ENCODE data around the gene MMP13.
"Not testable (repeated sequence)": the region's sequence is repeated elsewhere in the genome, so short reads cannot be mapped to it uniquely, and the experiment has no call there.

The MMP13 gene

DNA sequence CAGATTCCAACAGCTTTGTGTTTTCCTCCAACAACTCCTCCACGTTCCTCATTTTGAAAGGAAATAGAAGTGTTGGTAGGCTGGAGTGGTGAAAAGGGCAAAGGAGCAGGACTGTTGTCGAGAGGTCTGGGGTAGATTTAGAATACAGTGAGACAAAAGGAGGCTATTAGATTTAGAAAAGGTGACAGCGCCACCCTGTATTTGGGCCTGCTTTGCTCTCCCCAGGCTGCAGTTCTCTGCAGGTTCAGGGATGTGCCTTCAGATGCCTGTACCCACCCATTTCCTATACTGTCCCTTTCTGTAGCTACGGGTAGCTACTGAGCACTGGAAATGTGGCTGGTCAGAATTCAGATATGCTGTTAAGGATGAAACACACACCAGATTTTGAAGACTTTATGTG is 20.8 kb downstream of the MMP13 start:
- no peak for DNase-seq

- DNase-seq = no peak
Observed at GRCh38 chr11:102933627-102934026, 21.9 kb downstream of the MMP13 start.

DNA sequence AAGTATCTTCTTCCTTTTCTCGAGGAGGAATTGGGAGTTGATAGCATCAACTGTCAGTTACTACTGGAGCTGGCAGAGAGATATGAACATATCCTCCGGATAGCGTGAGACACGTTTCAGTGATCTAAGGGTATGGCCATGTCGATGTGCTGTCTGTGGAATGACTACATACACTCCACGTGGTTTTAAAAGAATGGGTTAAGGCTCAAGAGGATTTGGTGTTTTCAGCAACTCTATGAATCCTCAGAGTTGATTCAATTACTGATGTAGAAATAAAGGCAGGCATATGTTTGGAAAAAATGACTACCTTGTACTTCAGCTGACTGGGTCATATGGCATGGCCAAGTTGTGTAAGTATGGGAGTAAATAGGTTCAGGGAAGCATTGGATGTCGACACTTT is 22.9 kb downstream of the MMP13 start:
- no peak for DNase-seq

DNA sequence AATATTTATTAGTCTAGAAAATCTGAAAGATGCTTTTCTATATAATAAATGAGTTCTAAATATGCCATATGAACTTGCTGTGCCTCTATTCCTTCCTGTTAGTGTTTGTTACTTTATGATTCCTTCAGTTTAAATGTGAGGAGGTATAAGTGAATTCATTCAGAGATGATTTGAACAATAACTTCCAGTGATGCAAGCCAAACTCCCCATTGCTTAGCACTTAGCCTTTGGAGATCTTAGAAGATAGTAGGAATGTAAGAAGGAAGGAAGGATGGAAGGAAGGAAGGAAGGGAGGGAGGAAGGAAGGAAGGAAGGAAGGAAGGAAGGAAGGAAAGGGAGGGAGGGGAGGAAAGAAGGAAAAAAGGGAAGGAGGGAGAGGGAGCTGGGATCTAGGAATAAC is 25.1 kb downstream of the MMP13 start:
- no peak for DNase-seq

- DNase-seq = no peak
Observed at GRCh38 chr11:102929972-102930371, 25.6 kb downstream of the MMP13 start.

GRCh38 chr11:102929166-102929565 is 26.4 kb downstream of the MMP13 start:
- DNase-seq = no peak

- DNase-seq = no peak
Observed at GRCh38 chr11:102928247-102928646, 27.3 kb downstream of the MMP13 start.

DNA sequence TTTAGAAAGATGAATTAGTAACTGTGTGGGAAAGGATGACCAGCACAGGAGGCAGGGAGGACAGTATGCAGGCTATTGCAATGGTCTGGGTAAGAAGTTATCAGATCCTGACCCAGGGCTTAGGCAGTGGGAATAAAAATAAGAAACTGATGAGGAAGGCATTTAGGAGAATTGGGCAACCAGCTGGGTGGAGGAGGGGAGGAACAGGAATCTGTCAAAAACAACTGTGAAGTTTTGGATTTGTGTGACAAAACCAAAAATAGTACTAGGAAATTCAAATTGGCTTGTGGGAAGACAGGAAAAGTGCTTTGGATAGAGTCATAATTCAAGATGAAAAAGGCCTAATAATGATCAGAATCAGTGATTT is 27.9 kb downstream of the MMP13 start:
- no peak for DNase-seq

- no peak for DNase-seq
Observed at GRCh38 chr11:102926961-102927623, 28.4 kb downstream of the MMP13 start.

- DNase-seq = no peak
Observed at GRCh38 chr11:102926517-102926916, 29.0 kb downstream of the MMP13 start.

DNA sequence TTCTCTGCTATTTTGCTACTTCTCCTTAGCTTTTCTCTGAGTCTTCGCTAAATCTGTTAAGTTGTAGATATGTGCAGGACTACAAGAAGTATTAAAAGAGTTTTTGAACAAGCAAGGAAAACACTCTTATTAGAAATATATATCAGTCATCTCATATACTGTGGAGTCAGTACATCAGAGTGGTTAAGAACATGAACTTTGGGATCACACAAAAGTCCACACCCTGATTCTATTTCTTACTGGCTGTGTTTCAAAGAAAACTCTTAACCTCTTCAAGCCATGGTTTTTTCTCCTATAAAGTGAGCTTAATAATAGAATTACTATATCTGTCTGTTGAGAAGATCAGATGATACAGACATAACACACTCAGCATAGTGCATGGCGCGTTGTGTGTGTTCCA is 29.5 kb downstream of the MMP13 start:
- no peak for DNase-seq

DNA sequence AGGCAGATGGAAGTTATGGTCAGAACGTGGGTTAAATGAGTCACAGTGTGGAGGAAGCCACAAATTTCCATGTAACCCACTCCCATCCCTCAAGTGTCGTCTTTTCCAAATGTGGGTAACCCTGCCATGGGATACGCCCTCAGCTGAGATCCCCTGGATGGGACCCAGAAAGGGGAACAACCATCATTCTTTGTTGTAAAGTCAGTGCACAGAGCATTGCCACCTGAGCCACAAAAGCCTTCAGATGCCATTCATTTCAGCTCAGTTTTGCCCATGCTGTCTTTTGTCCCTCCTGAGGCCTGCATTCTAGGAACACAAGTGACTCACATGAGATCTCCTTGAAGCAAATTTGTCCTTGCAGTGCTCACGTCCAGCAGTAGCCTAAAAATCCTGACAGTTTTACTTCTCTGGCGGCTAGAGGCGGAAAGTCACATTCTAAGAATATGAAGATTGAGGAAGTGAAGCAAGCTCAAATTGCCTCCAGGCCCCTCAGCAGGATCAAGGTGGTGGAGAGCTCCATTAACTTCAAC is 30.6 kb downstream of the MMP13 start:
- DNase-seq = peak; percentile 5 to 9

DNA sequence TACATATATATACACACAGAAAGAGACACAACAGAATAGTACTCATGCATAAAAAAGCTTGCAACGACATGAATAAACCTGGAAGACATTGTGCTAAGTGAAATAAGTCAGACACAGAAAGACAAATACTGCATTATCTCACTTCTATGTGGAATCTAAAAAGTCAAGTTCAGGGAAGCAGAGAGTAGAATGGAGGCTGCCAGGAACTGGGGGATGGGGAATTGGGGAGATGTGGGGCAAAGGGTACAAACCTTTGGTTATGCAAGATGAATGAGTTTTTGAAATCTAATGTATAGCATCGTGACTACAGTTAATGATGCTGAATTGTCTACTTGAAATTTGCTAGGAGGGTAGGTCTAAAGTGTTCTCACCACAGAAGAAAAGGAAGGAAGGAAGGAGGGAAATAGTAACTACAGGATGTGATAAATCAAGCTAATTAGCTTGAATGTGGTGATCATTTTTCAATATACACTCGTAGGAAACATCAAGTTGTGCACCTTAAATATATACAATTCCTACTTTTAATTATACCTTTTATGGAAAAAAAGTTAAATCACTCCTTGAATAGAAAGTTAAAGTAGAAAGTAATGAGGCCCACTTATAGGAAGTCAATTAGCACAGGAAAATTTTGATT is 33.8 kb downstream of the MMP13 start:
- DNase-seq = no peak

GRCh38 chr11:102920118-102920684 is 35.3 kb downstream of the MMP13 start:
- peak in 1 of 2 donors; percentile 10 for DNase-seq

- DNase-seq = no peak
Observed at GRCh38 chr11:102915044-102915375, 40.5 kb downstream of the MMP13 start.

DNA sequence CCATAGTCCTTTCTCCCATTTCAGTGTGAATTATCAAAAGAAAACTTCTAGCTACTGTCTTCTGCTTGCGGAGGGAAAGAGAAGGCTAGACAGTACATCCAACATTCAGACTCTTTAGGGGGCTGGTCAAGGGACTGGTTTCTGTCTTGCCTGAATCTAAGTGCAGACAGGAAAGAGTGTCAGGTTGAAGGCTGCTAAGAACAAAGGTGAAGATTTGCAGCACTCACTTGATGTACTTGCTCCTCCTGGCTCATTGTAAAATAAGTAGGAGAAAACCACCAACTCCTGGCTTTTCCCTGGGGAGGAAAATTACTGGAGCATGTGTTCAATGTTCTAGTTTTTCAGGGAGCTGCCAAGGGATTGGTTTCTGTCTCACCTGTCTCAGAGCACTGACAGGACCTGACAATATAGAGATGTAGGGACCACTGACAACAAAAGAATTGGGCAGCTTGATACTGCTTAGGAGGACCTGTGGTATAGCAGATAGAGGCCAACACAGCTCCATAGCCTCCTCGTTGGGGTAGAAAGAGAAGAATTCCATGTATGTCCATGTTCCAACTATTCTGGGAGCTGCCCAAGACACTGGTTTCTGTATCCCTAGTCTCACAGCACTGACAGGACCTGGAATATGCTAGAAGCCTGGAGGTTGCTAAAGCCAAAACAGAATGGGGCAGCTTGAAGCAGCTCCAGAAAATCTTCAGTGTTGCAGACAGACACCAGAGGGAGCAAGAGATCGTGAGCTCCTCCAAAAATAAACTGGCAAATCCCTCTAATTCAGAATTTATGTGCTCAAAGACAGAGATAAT is 41.1 kb downstream of the MMP13 start:
- no peak for DNase-seq

- no peak for DNase-seq
Observed at GRCh38 chr11:102912482-102912830, 43.1 kb downstream of the MMP13 start.

GRCh38 chr11:102911758-102912481 is 43.6 kb downstream of the MMP13 start:
- no peak for DNase-seq

GRCh38 chr11:102905848-102906247 is 49.7 kb downstream of the MMP13 start:
- not testable (repeated sequence) for DNase-seq

- not testable (repeated sequence) for DNase-seq
Observed at GRCh38 chr11:102903895-102904294, 51.6 kb downstream of the MMP13 start.

GRCh38 chr11:102900346-102900745 is 55.2 kb downstream of the MMP13 start:
- no peak for DNase-seq
